ENCODE results near the gene RIPOR3. TPM values are rescaled to one million over a fixed set of nuclear protein-coding genes. Genes with fewer than 3 reads are reported as not detected.
"Not testable (repeated sequence)": the region's sequence is repeated elsewhere in the genome, so short reads cannot be mapped to it uniquely, and the experiment has no call there.

Gene RIPOR3
- polyA plus RNA-seq, 1 donor (not counting 4 experiments of a cell fraction or from before 2014, with no cell fraction given), result 0.10 TPM

- no peaks in the 10 kb centered on the region for H3K27me3 ChIP-seq (ENCODE audit: control insufficient read depth, extremely low read depth, insufficient read depth, low read length)
- H2AFZ ChIP-seq (ENCODE audit: control insufficient read depth, low read length), result no peak overlapping the region
- no peaks in the 10 kb centered on the region for H4K20me1 ChIP-seq (ENCODE audit: control insufficient read depth, extremely low read depth, insufficient read depth, low read length)
- no peak overlapping the region for H3K4me2 ChIP-seq (ENCODE audit: control insufficient read depth, extremely low read depth, insufficient read depth, low read depth, low read length)
- H3K36me3 ChIP-seq (ENCODE audit: control insufficient read depth in 2 of 2, extremely low read depth in 1 of 2, insufficient read depth in 2 of 2, low read length in 2 of 2), result no peaks in the 10 kb centered on the region
- dilution Hi-C loops (cut with MboI; ENCODE audit: extremely low pct_ligation_motif_present, low sequenced_read_pairs), result no loop called here
- no peak overlapping the region for H3K9ac ChIP-seq (ENCODE audit: control insufficient read depth, extremely low read depth, insufficient read depth, low read length)
- no peak for DNase-seq (ENCODE audit: low read depth, low spot score)
- H3K79me2 ChIP-seq (ENCODE audit: control insufficient read depth, insufficient read depth, low read length), result no peaks in the 10 kb centered on the region
- no peak overlapping the region for H3K27ac ChIP-seq (ENCODE audit: control insufficient read depth, insufficient read depth, low read length)
- no peaks in the 10 kb centered on the region for H3K9me1 ChIP-seq (ENCODE audit: control insufficient read depth, extremely low read depth, insufficient read depth, low read length)
- no peak overlapping the region for H3K4me3 ChIP-seq (ENCODE audit: control insufficient read depth in 2 of 3, extremely low read depth in 1 of 3, insufficient read depth in 2 of 3, low read depth in 1 of 3, low read length in 3 of 3)
- no peak for FAIRE-seq
- no peaks in the 10 kb centered on the region for H3K9me3 ChIP-seq (ENCODE audit: control insufficient read depth, low read depth, low read length)
- no peaks in the 10 kb centered on the region for H3K4me1 ChIP-seq (ENCODE audit: control insufficient read depth, extremely low read depth, insufficient read depth, low read length)
- TF ChIP-seq EZH2 (IDR thresholded peaks at IDR 0.05; ENCODE audit: low read length), result no peak
Measured at GRCh38 chr20:50678169-50678898, 13.0 kb downstream of the RIPOR3 start.

DNA sequence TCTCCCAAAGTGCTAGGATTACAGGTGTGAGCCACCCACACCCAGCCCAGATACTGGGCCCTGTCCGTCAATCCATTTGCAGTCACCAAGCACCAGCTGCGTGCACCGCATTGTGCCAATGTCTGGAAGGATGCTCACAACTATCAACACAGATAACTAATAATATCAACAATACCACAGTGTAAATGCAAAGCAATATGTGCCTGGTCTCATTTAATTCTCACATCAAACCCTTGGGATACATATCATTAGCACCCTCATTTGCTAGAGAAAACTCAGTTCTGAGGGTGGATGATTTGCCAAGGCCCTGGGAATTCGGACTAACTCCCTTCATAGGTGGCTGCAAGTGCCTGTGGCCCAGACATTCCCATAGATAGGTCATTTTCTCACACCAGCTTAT is 14.5 kb downstream of the RIPOR3 start:
- TF ChIP-seq EZH2 (IDR thresholded peaks at IDR 0.05; ENCODE audit: low read length), result no peak
- no peaks in the 10 kb centered on the region for H4K20me1 ChIP-seq (ENCODE audit: control insufficient read depth, extremely low read depth, insufficient read depth, low read length)
- no peaks in the 10 kb centered on the region for H3K36me3 ChIP-seq (ENCODE audit: control insufficient read depth in 2 of 2, extremely low read depth in 1 of 2, insufficient read depth in 2 of 2, low read length in 2 of 2)
- FAIRE-seq, result no peak
- dilution Hi-C loops (cut with MboI; ENCODE audit: extremely low pct_ligation_motif_present, low sequenced_read_pairs), result no loop called here
- H3K79me2 ChIP-seq (ENCODE audit: control insufficient read depth, insufficient read depth, low read length), result no peaks in the 10 kb centered on the region
- H2AFZ ChIP-seq (ENCODE audit: control insufficient read depth, low read length), result no peak overlapping the region
- no peaks in the 10 kb centered on the region for H3K9me1 ChIP-seq (ENCODE audit: control insufficient read depth, extremely low read depth, insufficient read depth, low read length)
- no peak overlapping the region for H3K4me3 ChIP-seq (ENCODE audit: control insufficient read depth in 2 of 3, extremely low read depth in 1 of 3, insufficient read depth in 2 of 3, low read depth in 1 of 3, low read length in 3 of 3)
- no peaks in the 10 kb centered on the region for H3K27me3 ChIP-seq (ENCODE audit: control insufficient read depth, extremely low read depth, insufficient read depth, low read length)
- no peaks in the 10 kb centered on the region for H3K9me3 ChIP-seq (ENCODE audit: control insufficient read depth, low read depth, low read length)
- DNase-seq (ENCODE audit: low read depth, low spot score), result no peak
- H3K27ac ChIP-seq (ENCODE audit: control insufficient read depth, insufficient read depth, low read length), result no peak overlapping the region
- H3K4me1 ChIP-seq (ENCODE audit: control insufficient read depth, extremely low read depth, insufficient read depth, low read length), result no peaks in the 10 kb centered on the region
- H3K4me2 ChIP-seq (ENCODE audit: control insufficient read depth, extremely low read depth, insufficient read depth, low read depth, low read length), result no peak overlapping the region
- H3K9ac ChIP-seq (ENCODE audit: control insufficient read depth, extremely low read depth, insufficient read depth, low read length), result no peak overlapping the region

GRCh38 chr20:50676377-50676731 is 15.0 kb downstream of the RIPOR3 start:
- H3K27ac ChIP-seq (ENCODE audit: control insufficient read depth, insufficient read depth, low read length); H2AFZ ChIP-seq (ENCODE audit: control insufficient read depth, low read length); FAIRE-seq; DNase-seq (ENCODE audit: low read depth, low spot score); H3K4me2 ChIP-seq (ENCODE audit: control insufficient read depth, extremely low read depth, insufficient read depth, low read depth, low read length); H3K79me2 ChIP-seq (ENCODE audit: control insufficient read depth, insufficient read depth, low read length); H3K9me3 ChIP-seq (ENCODE audit: control insufficient read depth, low read depth, low read length); H3K27me3 ChIP-seq (ENCODE audit: control insufficient read depth, extremely low read depth, insufficient read depth, low read length); H3K9me1 ChIP-seq (ENCODE audit: control insufficient read depth, extremely low read depth, insufficient read depth, low read length); H3K4me1 ChIP-seq (ENCODE audit: control insufficient read depth, extremely low read depth, insufficient read depth, low read length); H3K4me3 ChIP-seq (ENCODE audit: control insufficient read depth in 2 of 3, extremely low read depth in 1 of 3, insufficient read depth in 2 of 3, low read depth in 1 of 3, low read length in 3 of 3); H3K36me3 ChIP-seq (ENCODE audit: control insufficient read depth in 2 of 2, extremely low read depth in 1 of 2, insufficient read depth in 2 of 2, low read length in 2 of 2); H3K9ac ChIP-seq (ENCODE audit: control insufficient read depth, extremely low read depth, insufficient read depth, low read length); H4K20me1 ChIP-seq (ENCODE audit: control insufficient read depth, extremely low read depth, insufficient read depth, low read length); dilution Hi-C loops (cut with MboI; ENCODE audit: extremely low pct_ligation_motif_present, low sequenced_read_pairs): not testable (repeated sequence)
